ENCODE measurements around the gene LINS1.

Gene LINS1

DNA sequence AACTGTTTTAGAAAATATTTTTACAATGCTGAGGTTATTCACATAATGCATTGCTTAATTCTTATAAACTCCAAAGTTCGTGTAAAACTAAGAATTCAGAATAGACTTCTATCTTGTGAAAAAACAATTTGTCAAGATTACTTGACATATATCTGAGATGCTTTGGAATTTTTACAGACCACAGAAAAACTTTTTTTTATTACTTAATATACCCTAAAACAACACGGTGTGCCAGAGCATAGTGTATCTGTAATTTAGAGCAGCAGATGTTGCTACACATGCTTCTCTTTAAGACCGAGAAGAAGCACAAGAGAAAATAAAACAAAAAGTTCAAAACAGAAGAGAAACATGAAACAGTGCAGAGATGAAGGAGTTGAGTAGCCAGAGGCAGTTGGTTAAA lies 26.8 kb upstream of the LINS1 start:
- peaks cover 17% of the 10 kb centered on the region for H3K36me3 ChIP-seq (ENCODE audit: control insufficient read depth, insufficient read depth, low read length, severe bottlenecking)
- peaks cover 27% of the 10 kb centered on the region for H3K4me1 ChIP-seq (ENCODE audit: control insufficient read depth, insufficient read depth, low read length)
- peak overlapping the region; percentile 8 for H3K4me3 ChIP-seq (ENCODE audit: low read length)
- no peaks in the 10 kb centered on the region for H3K27me3 ChIP-seq (replicated peaks; ENCODE audit: control insufficient read depth, insufficient read depth, low read length)
- H3K9ac ChIP-seq (ENCODE audit: low read length), result peak overlapping the region; percentile 70
- peak; percentile 73 for DNase-seq (ENCODE audit: low read depth)
- no peaks in the 10 kb centered on the region for H3K9me3 ChIP-seq (ENCODE audit: control insufficient read depth, low read length)

- peak overlapping the region; percentile 67 for H3K9ac ChIP-seq (ENCODE audit: low read length)
- no peaks in the 10 kb centered on the region for H3K9me3 ChIP-seq (ENCODE audit: control insufficient read depth, low read length)
- H3K36me3 ChIP-seq (ENCODE audit: control insufficient read depth, insufficient read depth, low read length, severe bottlenecking), result peaks cover 17% of the 10 kb centered on the region
- H3K27me3 ChIP-seq (replicated peaks; ENCODE audit: control insufficient read depth, insufficient read depth, low read length), result no peaks in the 10 kb centered on the region
- H3K4me1 ChIP-seq (ENCODE audit: control insufficient read depth, insufficient read depth, low read length), result peaks cover 36% of the 10 kb centered on the region
- peak; percentile 86 for DNase-seq (ENCODE audit: low read depth)
- H3K4me3 ChIP-seq (ENCODE audit: low read length), result no peak overlapping the region
These were observed 25.9 kb upstream of the LINS1 start for GRCh38 chr15:100627789-100628395.

- H3K4me3 ChIP-seq (ENCODE audit: low read length), result no peak overlapping the region
- no peaks in the 10 kb centered on the region for H3K27me3 ChIP-seq (replicated peaks; ENCODE audit: control insufficient read depth, insufficient read depth, low read length)
- H3K4me1 ChIP-seq (ENCODE audit: control insufficient read depth, insufficient read depth, low read length), result peaks cover 16% of the 10 kb centered on the region
- no peak for DNase-seq (ENCODE audit: low read depth)
- H3K9me3 ChIP-seq (ENCODE audit: control insufficient read depth, low read length), result no peaks in the 10 kb centered on the region
- H3K36me3 ChIP-seq (ENCODE audit: control insufficient read depth, insufficient read depth, low read length, severe bottlenecking), result peaks cover 19% of the 10 kb centered on the region
- no peak overlapping the region for H3K9ac ChIP-seq (ENCODE audit: low read length)
These were observed 21.3 kb upstream of the LINS1 start for GRCh38 chr15:100623301-100623700.

DNA sequence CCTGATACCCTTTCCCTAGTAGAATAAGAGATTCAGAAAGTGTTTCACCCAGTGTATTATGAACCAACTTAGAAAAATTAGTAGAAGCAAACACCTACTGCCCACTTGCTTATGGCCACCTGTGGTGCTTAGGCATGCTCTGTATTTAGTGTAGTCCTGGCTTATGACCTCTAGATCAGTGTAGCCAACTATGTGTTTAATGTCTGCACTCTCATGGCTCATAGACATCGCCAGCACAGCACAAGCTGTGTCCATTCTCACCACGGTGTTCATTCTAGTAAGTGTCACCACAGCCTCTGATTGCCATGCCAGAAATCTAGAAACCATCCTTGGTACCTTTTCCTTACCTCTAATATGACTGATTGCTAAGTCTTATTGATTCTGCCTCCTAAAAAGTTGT lies 14.7 kb upstream of the LINS1 start:
- no peak for DNase-seq (ENCODE audit: low read depth)
- H3K9ac ChIP-seq (ENCODE audit: low read length), result no peak overlapping the region
- H3K4me1 ChIP-seq (ENCODE audit: control insufficient read depth, insufficient read depth, low read length), result peaks cover 11% of the 10 kb centered on the region
- H3K9me3 ChIP-seq (ENCODE audit: control insufficient read depth, low read length), result no peaks in the 10 kb centered on the region
- H3K36me3 ChIP-seq (ENCODE audit: control insufficient read depth, insufficient read depth, low read length, severe bottlenecking), result peaks cover 40% of the 10 kb centered on the region
- H3K4me3 ChIP-seq (ENCODE audit: low read length), result no peak overlapping the region
- no peaks in the 10 kb centered on the region for H3K27me3 ChIP-seq (replicated peaks; ENCODE audit: control insufficient read depth, insufficient read depth, low read length)

- Histone ChIP-seq H3K4me1 (ENCODE audit: control insufficient read depth, insufficient read depth, low read length) (peaks cover 15% of the 10 kb centered on the region), H3K4me3 (ENCODE audit: low read length) (no peak overlapping the region), H3K9ac (ENCODE audit: low read length) (no peak overlapping the region), H3K27me3 (replicated peaks; ENCODE audit: control insufficient read depth, insufficient read depth, low read length) (no peaks in the 10 kb centered on the region), H3K36me3 (ENCODE audit: control insufficient read depth, insufficient read depth, low read length, severe bottlenecking) (peaks cover 40% of the 10 kb centered on the region), H3K9me3 (ENCODE audit: control insufficient read depth, low read length) (no peaks in the 10 kb centered on the region)
- peak; percentile 25 for DNase-seq (ENCODE audit: low read depth)
These were observed 13.8 kb upstream of the LINS1 start for GRCh38 chr15:100615801-100616200.

- H3K4me1 ChIP-seq (ENCODE audit: control insufficient read depth, insufficient read depth, low read length), result peaks cover 16% of the 10 kb centered on the region
- H3K27me3 ChIP-seq (replicated peaks; ENCODE audit: control insufficient read depth, insufficient read depth, low read length), result no peaks in the 10 kb centered on the region
- no peak overlapping the region for H3K4me3 ChIP-seq (ENCODE audit: low read length)
- DNase-seq (ENCODE audit: low read depth), result no peak
- no peak overlapping the region for H3K9ac ChIP-seq (ENCODE audit: low read length)
- H3K36me3 ChIP-seq (ENCODE audit: control insufficient read depth, insufficient read depth, low read length, severe bottlenecking), result peaks cover 37% of the 10 kb centered on the region
- H3K9me3 ChIP-seq (ENCODE audit: control insufficient read depth, low read length), result no peaks in the 10 kb centered on the region
These were observed 12.9 kb upstream of the LINS1 start for GRCh38 chr15:100614918-100615317.

- Histone ChIP-seq H3K4me1 (ENCODE audit: control insufficient read depth, insufficient read depth, low read length) (peaks cover 16% of the 10 kb centered on the region), H3K9me3 (ENCODE audit: control insufficient read depth, low read length) (no peaks in the 10 kb centered on the region), H3K4me3 (ENCODE audit: low read length) (no peak overlapping the region), H3K27me3 (replicated peaks; ENCODE audit: control insufficient read depth, insufficient read depth, low read length) (no peaks in the 10 kb centered on the region), H3K9ac (ENCODE audit: low read length) (no peak overlapping the region), H3K36me3 (ENCODE audit: control insufficient read depth, insufficient read depth, low read length, severe bottlenecking) (peaks cover 38% of the 10 kb centered on the region)
- no peak for DNase-seq (ENCODE audit: low read depth)
These were observed 12.4 kb upstream of the LINS1 start for GRCh38 chr15:100614336-100614735.

- Histone ChIP-seq H3K27me3 (replicated peaks; ENCODE audit: control insufficient read depth, insufficient read depth, low read length) (no peaks in the 10 kb centered on the region), H3K9me3 (ENCODE audit: control insufficient read depth, low read length) (no peaks in the 10 kb centered on the region), H3K4me3 (ENCODE audit: low read length) (no peak overlapping the region), H3K4me1 (ENCODE audit: control insufficient read depth, insufficient read depth, low read length) (peaks cover 16% of the 10 kb centered on the region), H3K9ac (ENCODE audit: low read length) (no peak overlapping the region), H3K36me3 (ENCODE audit: control insufficient read depth, insufficient read depth, low read length, severe bottlenecking) (peaks cover 40% of the 10 kb centered on the region)
- no peak for DNase-seq (ENCODE audit: low read depth)
These were observed 11.2 kb upstream of the LINS1 start for GRCh38 chr15:100613208-100613607.

GRCh38 chr15:100612539-100612938 lies 10.6 kb upstream of the LINS1 start:
- no peak overlapping the region for H3K4me3 ChIP-seq (ENCODE audit: low read length)
- peaks cover 16% of the 10 kb centered on the region for H3K4me1 ChIP-seq (ENCODE audit: control insufficient read depth, insufficient read depth, low read length)
- DNase-seq (ENCODE audit: low read depth), result no peak
- H3K36me3 ChIP-seq (ENCODE audit: control insufficient read depth, insufficient read depth, low read length, severe bottlenecking), result peaks cover 44% of the 10 kb centered on the region
- H3K9me3 ChIP-seq (ENCODE audit: control insufficient read depth, low read length), result no peaks in the 10 kb centered on the region
- no peaks in the 10 kb centered on the region for H3K27me3 ChIP-seq (replicated peaks; ENCODE audit: control insufficient read depth, insufficient read depth, low read length)
- H3K9ac ChIP-seq (ENCODE audit: low read length), result no peak overlapping the region

GRCh38 chr15:100602823-100603393 lies 924 bp upstream of the LINS1 start:
- Histone ChIP-seq H3K4me3 (ENCODE audit: low read length) (peak overlapping the region; percentile 99), H3K9me3 (ENCODE audit: control insufficient read depth, low read length) (no peaks in the 10 kb centered on the region), H3K36me3 (ENCODE audit: control insufficient read depth, insufficient read depth, low read length, severe bottlenecking) (peaks cover 8% of the 10 kb centered on the region), H3K4me1 (ENCODE audit: control insufficient read depth, insufficient read depth, low read length) (peaks cover 37% of the 10 kb centered on the region), H3K27me3 (replicated peaks; ENCODE audit: control insufficient read depth, insufficient read depth, low read length) (no peaks in the 10 kb centered on the region), H3K9ac (ENCODE audit: low read length) (peak overlapping the region; percentile 95)
- peak; percentile 32 for DNase-seq (ENCODE audit: low read depth)

GRCh38 chr15:100601617-100602063 lies 344 bp downstream of the LINS1 start:
- Histone ChIP-seq H3K9me3 (ENCODE audit: control insufficient read depth, low read length) (no peaks in the 10 kb centered on the region), H3K27me3 (replicated peaks; ENCODE audit: control insufficient read depth, insufficient read depth, low read length) (no peaks in the 10 kb centered on the region), H3K36me3 (ENCODE audit: control insufficient read depth, insufficient read depth, low read length, severe bottlenecking) (peaks cover 5% of the 10 kb centered on the region), H3K4me1 (ENCODE audit: control insufficient read depth, insufficient read depth, low read length) (peaks cover 37% of the 10 kb centered on the region), H3K4me3 (ENCODE audit: low read length) (peak overlapping the region; percentile 91), H3K9ac (ENCODE audit: low read length) (peak overlapping the region; percentile 95)
- DNase-seq (ENCODE audit: low read depth), result no peak

GRCh38 chr15:100601163-100601562 lies 821 bp downstream of the LINS1 start:
- no peaks in the 10 kb centered on the region for H3K27me3 ChIP-seq (replicated peaks; ENCODE audit: control insufficient read depth, insufficient read depth, low read length)
- DNase-seq (ENCODE audit: low read depth), result peak; percentile 25
- peaks cover 5% of the 10 kb centered on the region for H3K36me3 ChIP-seq (ENCODE audit: control insufficient read depth, insufficient read depth, low read length, severe bottlenecking)

More at GRCh38 chr15:100601163-100601562, 821 bp downstream of the LINS1 start:
- Histone ChIP-seq H3K9ac (ENCODE audit: low read length) (peak overlapping the region; percentile 95), H3K4me3 (ENCODE audit: low read length) (peak overlapping the region; percentile 91), H3K4me1 (ENCODE audit: control insufficient read depth, insufficient read depth, low read length) (peaks cover 37% of the 10 kb centered on the region), H3K9me3 (ENCODE audit: control insufficient read depth, low read length) (no peaks in the 10 kb centered on the region)

Data from adipocyte (in vitro differentiated cells).